GM12878 (cell line): ENCODE data around the gene RSBN1L. TPM values are rescaled to one million over a fixed set of nuclear protein-coding genes. Genes with fewer than 3 reads are reported as not detected.

Experiments
- ATAC-seq: fragments of 200-7000 bp; cut with Tn5 transposase; 3 replicates; pipeline ENCODE4 v1.9.1; 2020; ENCODE audit warnings: mild to moderate bottlenecking, moderate library complexity
- BruUV-seq: library from RNA; stranded (reverse); fragments of 400-500 nt; replicated peaks from 2 replicates; lab custom pipeline; 2021; lab: Mats Ljungman, UMichigan
- CTCF ChIA-PET: fragments of 300-600 bp; sonication (Branson Sonifier 250); formaldehyde crosslinking; extraction: SDS; loops from one replicate; lab custom pipeline; 2021; ENCODE audit warnings: inconsistent platforms; lab: Yijun Ruan, JAX
- POLR2A ChIA-PET: fragments of 350-600 bp; formaldehyde crosslinking; extraction: SDS; loops from one replicate; lab custom pipeline; 2021; ENCODE audit warnings: inconsistent platforms; lab: Charles Lee
- RAD21 ChIA-PET: fragments of 300-600 bp; sonication (Branson Sonifier 250); formaldehyde crosslinking; loops from one replicate; lab custom pipeline; 2023; ENCODE audit warnings: antibody characterized with exemption; ENCODE audit not compliant: unreplicated experiment; lab: Charles Lee
- SMC1A ChIA-PET: fragments of 300-600 bp; sonication (Branson Sonifier 250); formaldehyde crosslinking; loops from one replicate; lab custom pipeline; 2023; ENCODE audit not compliant: unreplicated experiment, uncharacterized antibody; lab: Charles Lee
- DNase-seq: peaks from one replicate; pipeline ENCODE4 v3.0.0-alpha.2; 2011; ENCODE audit warnings: low read depth, low spot score
- FAIRE-seq: peaks from 3 replicates; lab custom pipeline; 2011; peaks lifted over from hg19 to GRCh38; lab: Jason Lieb, UNC
- H2AFZ ChIP-seq: 2 replicates; pipeline ENCODE4 v1.6.0; 2011; ENCODE audit warnings: low read depth, low read length, control low read depth; ENCODE audit not compliant: control insufficient read depth
- H3K27ac ChIP-seq: 2 replicates; pipeline ENCODE4 v1.5.1; 2011; ENCODE audit warnings: control low read depth; ENCODE audit not compliant: control insufficient read depth, insufficient read depth
- H3K27me3 ChIP-seq, 2 experiments: replicated peaks in 1 of 2; 2 replicates each; pipeline versions ENCODE4 v1.6.0 to v1.6.1; 2011; ENCODE audit warnings: low read length in 1 of 2; ENCODE audit not compliant: control insufficient read depth in 2 of 2, insufficient read depth in 2 of 2
- H3K36me3 ChIP-seq, 2 experiments: 2 replicates each; pipeline ENCODE4 v1.5.1; 2011; ENCODE audit warnings: low read length in 1 of 2; ENCODE audit not compliant: control insufficient read depth in 2 of 2, insufficient read depth in 2 of 2
- H3K4me1 ChIP-seq: 2 replicates; pipeline ENCODE4 v1.6.1; 2011; ENCODE audit warnings: mild to moderate bottlenecking, low read length, moderate library complexity, mixed read lengths; ENCODE audit not compliant: control insufficient read depth, insufficient read depth
- H3K4me2 ChIP-seq: 2 replicates; pipeline ENCODE4 v1.6.0; 2011; ENCODE audit warnings: control low read depth; ENCODE audit not compliant: control insufficient read depth, insufficient read depth
- H3K4me3 ChIP-seq: fragments of 200-600 bp; sonication (generic); 2 replicates; pipeline ENCODE4 v1.5.1; 2016
- H3K79me2 ChIP-seq: 2 replicates; pipeline ENCODE4 v1.6.0; 2011; ENCODE audit warnings: low read length; ENCODE audit not compliant: control insufficient read depth, insufficient read depth
- H3K9ac ChIP-seq: 2 replicates; pipeline ENCODE4 v1.8.0; 2011; ENCODE audit warnings: low read length, control low read depth, mixed read lengths; ENCODE audit not compliant: control insufficient read depth, insufficient read depth
- H3K9me3 ChIP-seq: replicated peaks from 3 replicates; pipeline ENCODE4 v1.5.1; 2011; ENCODE audit warnings: mild to moderate bottlenecking, low read length; ENCODE audit not compliant: control insufficient read depth, insufficient read depth
- H4K20me1 ChIP-seq: 2 replicates; pipeline ENCODE4 v1.6.0; 2011; ENCODE audit not compliant: control insufficient read depth, insufficient read depth
- ASH2L ChIP-seq: fragments of 300-600, 200-600 bp; sonication (generic); IDR thresholded peaks from 2 replicates; pipeline ENCODE4 v1.6.1; 2017; ENCODE audit warnings: low read depth, mild to moderate bottlenecking, borderline replicate concordance
- BMI1 ChIP-seq: fragments of 450-650 bp; IDR thresholded peaks from 2 replicates; pipeline ENCODE4 v1.6.1; 2016; ENCODE audit warnings: mild to moderate bottlenecking, moderate library complexity, borderline replicate concordance
- CBFB ChIP-seq: IDR thresholded peaks from 2 replicates; pipeline ENCODE4 v1.6.1; 2016; ENCODE audit warnings: antibody characterized with exemption, low read depth
- CHD2 ChIP-seq: IDR thresholded peaks from 2 replicates; pipeline ENCODE4 v1.6.1; 2011; ENCODE audit warnings: low read depth, low read length, improper control_type of control experiment, borderline replicate concordance
- DPF2 ChIP-seq: fragments of 450-650 bp; IDR thresholded peaks from 2 replicates; pipeline ENCODE4 v1.6.1; 2017; ENCODE audit warnings: mild to moderate bottlenecking
- E4F1 ChIP-seq: fragments of 450-650 bp; IDR thresholded peaks from 2 replicates; pipeline ENCODE4 v1.6.1; 2018; ENCODE audit warnings: borderline replicate concordance, mild to moderate bottlenecking; ENCODE audit not compliant: partially characterized antibody
- GABPA ChIP-seq: IDR thresholded peaks from 2 replicates; pipeline ENCODE4 v1.6.1; 2014; ENCODE audit warnings: antibody characterized with exemption, low read depth, mild to moderate bottlenecking, inconsistent platforms
- HSF1 ChIP-seq: fragments of 150-350 bp; IDR thresholded peaks from 2 replicates; pipeline ENCODE4 v1.6.1; 2014; ENCODE audit warnings: mild to moderate bottlenecking, low read depth, low read length
- IKZF1 ChIP-seq: fragments of 450-650 bp; conservative IDR thresholded peaks from 2 replicates; pipeline ENCODE4 v1.6.1; 2017; ENCODE audit warnings: antibody characterized with exemption, mild to moderate bottlenecking
- IRF4 ChIP-seq: IDR thresholded peaks from 2 replicates; pipeline ENCODE4 v1.6.1; 2011; ENCODE audit warnings: low read depth, low read length
- PML ChIP-seq: IDR thresholded peaks from 2 replicates; pipeline ENCODE4 v1.6.1; 2012; ENCODE audit warnings: low read length, inconsistent platforms
- RBBP5 ChIP-seq: fragments of 200-600 bp; sonication (generic); conservative IDR thresholded peaks from 2 replicates; pipeline ENCODE4 v1.6.1; 2016
- SREBF1 ChIP-seq: IDR thresholded peaks from 2 replicates; pipeline ENCODE4 v1.6.1; 2012; ENCODE audit warnings: mild to moderate bottlenecking, low read length
- TAF1 ChIP-seq: IDR thresholded peaks from 2 replicates; pipeline ENCODE4 v1.6.1; 2011; ENCODE audit warnings: mild to moderate bottlenecking, low read depth, low read length, borderline replicate concordance
- WGBS: methylation state at CpG from one replicate; pipeline ENCODE4 v1.1.6; 2016; ENCODE audit warnings: low lambda C conversion rate; ENCODE audit not compliant: insufficient replicate concordance, insufficient coverage; ENCODE audit errors: missing lambda C conversion rate; 5-methylcytosine and 5-hydroxymethylcytosine counted together
- in situ Hi-C: fragments of 300-500 bp; cut with MboI; formaldehyde crosslinking; loops from 9 replicates; pipeline ENCODE4 v1.14.3; 2018; ENCODE audit warnings: mixed read lengths
- intact Hi-C: fragments of 100-400 bp; cut with micrococcal nuclease; formaldehyde crosslinking; loops from one replicate; pipeline ENCODE4 v1.14.2; 2022; ENCODE audit not compliant: unreplicated experiment
- polyA plus RNA-seq, 11 experiments: library from polyadenylated mRNA; depleted of rRNA in 4 of 11; unstranded in 6 of 11; stranded (reverse) in 5 of 11; fragments of >200 nt; fragmentation: Nextera tagmentation in 4 of 11; fragmentation: Illumina TruSeq in 1 of 11; extraction: Ambion mirVana in 4 of 11; extraction: Trizol in 1 of 11; gene quantifications; 1 replicate in 1 of 11; 2 replicates in 10 of 11; pipeline versions ENCODE4 v1.2.1 to v1.2.3, GENCODE V29; 2011 to 2016; ENCODE audit warnings: inconsistent platforms in 2 of 11, missing spikeins in 2 of 11, low read depth in 1 of 11
- total RNA-seq, 4 experiments: library from RNA; depleted of rRNA in 3 of 4; stranded (reverse); fragments of >200 nt in 3 of 4; fragmentation: Illumina TruSeq in 1 of 4; extraction: Trizol in 1 of 4; gene quantifications; 2 replicates each; pipeline versions ENCODE4 v1.2.1 to v1.2.3, GENCODE V29; 2013 to 2021
- TF ChIP-seq, protein P1 (sequence below): fragments of 450-650 bp; IDR thresholded peaks from 2 replicates; pipeline ENCODE4 v1.6.1; 2014; ENCODE audit warnings: mild to moderate bottlenecking
- TF ChIP-seq, protein P2 (sequence below): fragments of 450-650 bp; IDR thresholded peaks from 2 replicates; pipeline ENCODE4 v1.6.1; 2017; ENCODE audit warnings: mild to moderate bottlenecking, low read depth, inconsistent platforms; ENCODE audit not compliant: poor library complexity, severe bottlenecking

Gene RSBN1L
- total and polyA plus RNA-seq, 10 of the 15 experiments (the other 5 are each of a cell fraction or from before 2014, with no cell fraction given): 4.5 to 23.7 (median 10.3) TPM

DNA sequence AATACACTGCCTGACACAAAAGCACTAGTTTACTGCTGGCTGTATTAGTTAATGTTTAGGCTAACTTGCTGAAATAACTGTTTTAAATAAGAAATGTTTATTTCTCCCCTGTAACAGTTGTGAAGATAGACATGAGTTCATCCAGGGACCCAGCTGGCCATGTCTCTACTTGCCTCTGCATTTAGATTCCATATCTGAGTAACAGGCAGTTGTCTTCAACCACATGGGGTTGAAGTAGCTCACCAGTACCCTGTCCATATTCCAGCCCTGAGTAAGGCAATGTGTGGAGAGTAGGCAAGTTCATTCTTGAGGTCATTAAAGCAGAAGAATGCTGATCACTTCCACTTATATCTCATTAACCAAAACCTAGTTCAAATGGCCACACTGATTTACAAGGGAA lies 31.1 kb upstream of the RSBN1L start (continued):
- TF ChIP-seq E4F1 (no peak), GABPA (no peak), HSF1 (no peak), PML (no peak), DPF2 (no peak), RBBP5 (no peak)

DNA sequence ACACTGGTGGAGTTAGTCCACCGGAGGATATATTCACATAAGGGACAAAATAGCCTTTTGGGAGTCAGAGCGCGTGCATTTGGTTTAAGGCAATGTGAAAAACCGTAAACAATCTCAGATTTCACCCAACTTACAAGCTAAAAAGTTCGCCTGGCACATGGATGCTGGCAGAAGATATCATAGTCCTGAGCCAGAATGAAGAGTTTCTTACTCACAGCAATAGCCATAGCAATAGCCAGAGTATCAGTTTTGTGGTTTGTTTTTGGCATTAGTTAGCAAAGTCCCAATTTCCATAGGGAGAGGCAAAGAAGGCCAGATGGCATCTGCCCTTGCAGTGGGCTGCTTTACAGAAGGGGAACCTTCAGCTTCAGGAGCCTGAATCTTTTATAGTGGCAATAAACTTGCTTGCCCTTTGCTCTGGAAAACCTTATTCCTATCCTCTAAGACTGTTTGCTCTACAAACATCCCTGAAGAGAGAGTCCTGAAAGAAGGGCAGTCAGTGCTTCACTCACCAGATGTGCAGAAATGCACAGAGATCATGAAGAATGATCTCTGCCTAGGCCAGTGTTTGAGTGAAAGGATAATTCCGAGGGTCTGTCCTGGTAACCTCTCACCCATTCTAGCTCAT lies 28.7 kb upstream of the RSBN1L start:
- CTCF ChIA-PET: interaction anchor here (1.2 to 1.5 kb wide), 2 partner anchors 10 to 16 kb away, joined by 5 read pairs; no protein-coding TSS in a partner anchor
- TF ChIP-seq DPF2 (no peak), ASH2L (no peak), BMI1 (no peak), TAF1 (no peak), CBFB (no peak), CHD2 (no peak), SREBF1 (no peak), IKZF1 (no peak), GABPA (no peak), IRF4 (no peak)
- TF ChIP-seq, protein P1, sequence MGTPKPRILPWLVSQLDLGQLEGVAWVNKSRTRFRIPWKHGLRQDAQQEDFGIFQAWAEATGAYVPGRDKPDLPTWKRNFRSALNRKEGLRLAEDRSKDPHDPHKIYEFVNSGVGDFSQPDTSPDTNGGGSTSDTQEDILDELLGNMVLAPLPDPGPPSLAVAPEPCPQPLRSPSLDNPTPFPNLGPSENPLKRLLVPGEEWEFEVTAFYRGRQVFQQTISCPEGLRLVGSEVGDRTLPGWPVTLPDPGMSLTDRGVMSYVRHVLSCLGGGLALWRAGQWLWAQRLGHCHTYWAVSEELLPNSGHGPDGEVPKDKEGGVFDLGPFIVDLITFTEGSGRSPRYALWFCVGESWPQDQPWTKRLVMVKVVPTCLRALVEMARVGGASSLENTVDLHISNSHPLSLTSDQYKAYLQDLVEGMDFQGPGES: no peak
- TF ChIP-seq, protein P2, sequence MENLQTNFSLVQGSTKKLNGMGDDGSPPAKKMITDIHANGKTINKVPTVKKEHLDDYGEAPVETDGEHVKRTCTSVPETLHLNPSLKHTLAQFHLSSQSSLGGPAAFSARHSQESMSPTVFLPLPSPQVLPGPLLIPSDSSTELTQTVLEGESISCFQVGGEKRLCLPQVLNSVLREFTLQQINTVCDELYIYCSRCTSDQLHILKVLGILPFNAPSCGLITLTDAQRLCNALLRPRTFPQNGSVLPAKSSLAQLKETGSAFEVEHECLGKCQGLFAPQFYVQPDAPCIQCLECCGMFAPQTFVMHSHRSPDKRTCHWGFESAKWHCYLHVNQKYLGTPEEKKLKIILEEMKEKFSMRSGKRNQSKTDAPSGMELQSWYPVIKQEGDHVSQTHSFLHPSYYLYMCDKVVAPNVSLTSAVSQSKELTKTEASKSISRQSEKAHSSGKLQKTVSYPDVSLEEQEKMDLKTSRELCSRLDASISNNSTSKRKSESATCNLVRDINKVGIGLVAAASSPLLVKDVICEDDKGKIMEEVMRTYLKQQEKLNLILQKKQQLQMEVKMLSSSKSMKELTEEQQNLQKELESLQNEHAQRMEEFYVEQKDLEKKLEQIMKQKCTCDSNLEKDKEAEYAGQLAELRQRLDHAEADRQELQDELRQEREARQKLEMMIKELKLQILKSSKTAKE: no peak

More for the DNA sequence above, 28.7 kb upstream of the RSBN1L start:
- Histone ChIP-seq H3K36me3 (no peaks in the 10 kb centered on the region), H3K9ac (no peak overlapping the region), H3K4me2 (no peak overlapping the region), H3K27ac (no peak overlapping the region), H3K79me2 (no peaks in the 10 kb centered on the region), H3K27me3 (no peaks in the 10 kb centered on the region), H3K4me1 (no peaks in the 10 kb centered on the region), H3K4me3 (no peak overlapping the region), H3K9me3 (no peaks in the 10 kb centered on the region), H4K20me1 (no peaks in the 10 kb centered on the region), H2AFZ (no peak overlapping the region)
- in situ Hi-C loops: loop anchor here (10.0 kb wide), 1 partner anchor 367 kb away; no protein-coding TSS in a partner anchor
- ChIA-PET SMC1A (interaction anchor here (1.0 to 1.1 kb wide), 2 partner anchors 9 to 16 kb away, joined by 3 read pairs; no protein-coding TSS in a partner anchor), POLR2A (no interaction called here), RAD21 (interaction anchor here (1.0 kb wide), 1 partner anchor 9 kb away, joined by 3 read pairs; no protein-coding TSS in a partner anchor)
- FAIRE-seq: no peak
- no peak for ATAC-seq
- 90% methylated on average over 6 of the region's 6 CpGs for WGBS
- BruUV-seq: no TSS peak
- DNase-seq: no peak
- intact Hi-C loops: no loop called here
